HFFc6 (cell line): ENCODE measurements around the gene RINL. TPM values are rescaled to one million over a fixed set of nuclear protein-coding genes. Genes with fewer than 3 reads are reported as not detected.
"Not testable (repeated sequence)": the region's sequence is repeated elsewhere in the genome, so short reads cannot be mapped to it uniquely, and the experiment has no call there.

Experiments
- DNase-seq: peaks from one replicate; pipeline ENCODE4 v3.0.0-alpha.2; 2018
- H3K27ac Mint-ChIP-seq: 2 replicates; pipeline ENCODE4 v1.8.0; 2020; ENCODE audit warnings: mild to moderate bottlenecking, mixed read lengths
- H3K27me3 Mint-ChIP-seq: 2 replicates; pipeline ENCODE4 v1.8.0; 2021; ENCODE audit warnings: mild to moderate bottlenecking, moderate library complexity, mixed read lengths; ENCODE audit not compliant: insufficient read depth
- H3K36me3 Mint-ChIP-seq: 2 replicates; pipeline ENCODE4 v1.8.0; 2021; ENCODE audit warnings: low read depth, mixed read lengths
- H3K4me1 Mint-ChIP-seq: 2 replicates; pipeline ENCODE4 v1.8.0; 2020; ENCODE audit warnings: low read depth, mixed read lengths
- H3K4me3 Mint-ChIP-seq: 2 replicates; pipeline ENCODE4 v1.8.0; 2020; ENCODE audit warnings: mild to moderate bottlenecking, moderate library complexity, mixed read lengths
- H3K9me3 Mint-ChIP-seq: 2 replicates; pipeline ENCODE4 v1.8.0; 2020; ENCODE audit warnings: mild to moderate bottlenecking, mixed read lengths
- total RNA-seq, 6 experiments: library from RNA; stranded (reverse); fragmentation: NEBNext Ultra II Directional; extraction: Animal tissue kit (Norgen Biotek cat#: 25700); gene quantifications; 2 replicates in 1 of 6; 3 replicates in 5 of 6; pipeline ENCODE4 v1.2.3, GENCODE V29; 2021
- TF ChIP-seq, protein P1 (sequence below): fragments of 200-600 bp; sonication (generic); IDR thresholded peaks from 2 replicates; pipeline ENCODE4 v1.5.0; 2021; ENCODE audit warnings: antibody characterized with exemption, mild to moderate bottlenecking

Gene RINL
- total RNA-seq, 6 experiments from 2014 or later = 0.69 to 3.5 (median 1.7) TPM

DNA sequence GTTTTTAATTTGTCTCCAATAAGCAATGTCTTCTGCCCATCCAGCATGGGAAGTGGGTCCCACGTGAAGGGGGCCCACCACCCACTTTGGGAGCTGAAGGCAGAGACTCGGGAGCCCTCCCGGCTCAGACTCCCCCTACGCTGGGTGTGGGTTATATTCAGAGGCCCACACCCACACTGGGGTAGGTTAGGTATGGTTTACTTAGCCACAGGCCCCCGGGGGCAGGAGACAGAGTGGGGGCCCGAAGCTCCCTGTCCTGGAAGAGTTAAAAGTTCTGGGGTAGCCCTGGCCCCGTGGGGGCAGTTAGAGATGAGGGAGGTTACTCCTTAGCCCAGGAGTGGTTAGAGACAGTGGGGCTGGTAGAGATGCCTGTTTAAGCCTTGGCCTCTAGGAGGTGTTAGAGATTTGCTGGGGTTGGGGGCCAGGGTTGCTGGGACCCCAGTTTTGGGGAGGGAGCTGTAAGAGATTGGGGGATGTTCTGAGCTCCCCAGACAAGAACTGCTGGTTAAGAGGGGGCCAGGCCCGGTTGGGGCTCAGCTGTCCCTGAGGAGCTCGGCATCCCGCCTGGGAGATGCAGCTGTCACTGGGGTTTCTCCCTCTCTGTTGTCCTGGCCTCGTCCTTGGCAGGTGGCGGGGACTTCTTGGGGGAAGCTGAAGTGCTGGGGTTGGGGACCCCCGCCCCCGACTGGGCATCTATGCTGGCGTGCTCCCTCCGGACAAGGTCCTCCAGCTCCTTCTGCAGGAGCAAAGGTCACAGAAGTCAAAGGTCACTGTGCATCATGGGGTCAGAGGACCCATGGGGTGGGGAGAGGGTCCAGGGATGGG, 712 bp upstream of the RINL start:
- TF ChIP-seq, protein P1, sequence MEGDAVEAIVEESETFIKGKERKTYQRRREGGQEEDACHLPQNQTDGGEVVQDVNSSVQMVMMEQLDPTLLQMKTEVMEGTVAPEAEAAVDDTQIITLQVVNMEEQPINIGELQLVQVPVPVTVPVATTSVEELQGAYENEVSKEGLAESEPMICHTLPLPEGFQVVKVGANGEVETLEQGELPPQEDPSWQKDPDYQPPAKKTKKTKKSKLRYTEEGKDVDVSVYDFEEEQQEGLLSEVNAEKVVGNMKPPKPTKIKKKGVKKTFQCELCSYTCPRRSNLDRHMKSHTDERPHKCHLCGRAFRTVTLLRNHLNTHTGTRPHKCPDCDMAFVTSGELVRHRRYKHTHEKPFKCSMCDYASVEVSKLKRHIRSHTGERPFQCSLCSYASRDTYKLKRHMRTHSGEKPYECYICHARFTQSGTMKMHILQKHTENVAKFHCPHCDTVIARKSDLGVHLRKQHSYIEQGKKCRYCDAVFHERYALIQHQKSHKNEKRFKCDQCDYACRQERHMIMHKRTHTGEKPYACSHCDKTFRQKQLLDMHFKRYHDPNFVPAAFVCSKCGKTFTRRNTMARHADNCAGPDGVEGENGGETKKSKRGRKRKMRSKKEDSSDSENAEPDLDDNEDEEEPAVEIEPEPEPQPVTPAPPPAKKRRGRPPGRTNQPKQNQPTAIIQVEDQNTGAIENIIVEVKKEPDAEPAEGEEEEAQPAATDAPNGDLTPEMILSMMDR = no peak
- Mint-ChIP-seq H3K27ac (no peak overlapping the region), H3K27me3 (no peaks in the 10 kb centered on the region)

GRCh38 chr19:38875656-38876395, 2.2 kb downstream of the RINL start:
- Mint-ChIP-seq H3K4me3 (no peak overlapping the region), H3K4me1 (no peaks in the 10 kb centered on the region), H3K27ac (no peak overlapping the region), H3K36me3 (no peaks in the 10 kb centered on the region), H3K27me3 (no peaks in the 10 kb centered on the region; the same call in 1 of the 2 replicates), H3K9me3 (no peaks in the 10 kb centered on the region)
- TF ChIP-seq, protein P1 = no peak
- no peak for DNase-seq

More for the DNA sequence above, 712 bp upstream of the RINL start:
- Mint-ChIP-seq H3K4me3 (no peak overlapping the region), H3K4me1 (no peaks in the 10 kb centered on the region), H3K36me3 (no peaks in the 10 kb centered on the region), H3K9me3 (no peaks in the 10 kb centered on the region)
- DNase-seq = no peak

DNA sequence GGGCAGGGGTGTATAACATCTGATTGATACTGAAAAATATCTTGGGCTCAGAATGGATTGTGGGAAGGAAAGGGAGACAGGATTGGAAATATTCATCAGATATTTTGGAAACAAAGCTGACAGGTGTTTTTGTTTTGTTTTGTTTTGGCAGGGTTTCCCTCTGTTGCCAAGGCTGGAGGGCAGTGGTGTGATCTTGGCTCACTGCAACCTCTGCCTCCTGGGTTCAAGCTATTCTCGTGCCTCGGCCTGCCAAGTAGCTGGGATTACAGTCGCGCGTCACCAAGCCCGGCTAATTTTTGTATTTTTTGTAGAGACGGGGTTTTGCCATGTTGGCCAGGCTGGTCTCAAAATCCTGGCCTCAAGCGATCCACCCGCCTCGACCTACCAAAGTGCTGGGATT, 4.7 kb downstream of the RINL start:
- not testable (repeated sequence) for H3K4me1 Mint-ChIP-seq, H3K27me3 Mint-ChIP-seq, H3K27ac Mint-ChIP-seq, H3K4me3 Mint-ChIP-seq, H3K9me3 Mint-ChIP-seq, H3K36me3 Mint-ChIP-seq, DNase-seq

- no peak overlapping the region for H3K27ac Mint-ChIP-seq
- no peaks in the 10 kb centered on the region for H3K9me3 Mint-ChIP-seq
- DNase-seq = no peak
- TF ChIP-seq, protein P1 = no peak
- no peaks in the 10 kb centered on the region for H3K36me3 Mint-ChIP-seq
- H3K4me3 Mint-ChIP-seq = no peak overlapping the region
- peaks cover 6% of the 10 kb centered on the region; the same call in 1 of the 2 replicates for H3K4me1 Mint-ChIP-seq
- no peaks in the 10 kb centered on the region; the same call in none of the 2 replicates for H3K27me3 Mint-ChIP-seq
Measured at GRCh38 chr19:38870612-38871011, 7.5 kb downstream of the RINL start.

GRCh38 chr19:38869836-38870607, 8.1 kb downstream of the RINL start:
- H3K27ac Mint-ChIP-seq = no peak overlapping the region
- peak overlapping the region; percentile 81 for H3K4me3 Mint-ChIP-seq
- peak; percentile 24 for DNase-seq
- peaks cover 6% of the 10 kb centered on the region; the same call in 1 of the 2 replicates for H3K4me1 Mint-ChIP-seq
- no peaks in the 10 kb centered on the region for H3K9me3 Mint-ChIP-seq
- no peaks in the 10 kb centered on the region; the same call in none of the 2 replicates for H3K27me3 Mint-ChIP-seq
- no peaks in the 10 kb centered on the region for H3K36me3 Mint-ChIP-seq
- TF ChIP-seq, protein P1 = peak; percentile 89
